T-helper 17 cell (primary cell): ENCODE measurements around the gene LRRC28. TPM values are rescaled to one million over a fixed set of nuclear protein-coding genes. Genes with fewer than 3 reads are reported as not detected.

Source experiments
- ATAC-seq: fragments of 150-1000 bp; cut with Tn5 transposase; 2 replicates; pipeline ENCODE4 v1.10.0; 2021; ENCODE audit warnings: mild to moderate bottlenecking, moderate library complexity
- DNase-seq, 3 donors: peaks; one replicate each; pipeline versions ENCODE4 v3.0.0 to v3.0.0-alpha.2; 2020 to 2021
- H3K9me3 ChIP-seq: one replicate; pipeline ENCODE4 v1.7.0; 2013; ENCODE audit warnings: low read length, mild to moderate bottlenecking; ENCODE audit not compliant: control insufficient read depth, poor library complexity, severe bottlenecking
- H3K27ac Mint-ChIP-seq: one replicate; pipeline ENCODE4 v1.8.0; 2022; ENCODE audit warnings: mild to moderate bottlenecking, moderate library complexity, mixed read lengths
- H3K27me3 Mint-ChIP-seq: one replicate; pipeline ENCODE4 v1.8.0; 2022; ENCODE audit warnings: mixed read lengths
- H3K36me3 Mint-ChIP-seq: one replicate; pipeline ENCODE4 v1.8.0; 2022; ENCODE audit warnings: low read depth, mixed read lengths
- H3K4me1 Mint-ChIP-seq: one replicate; pipeline ENCODE4 v1.8.0; 2022; ENCODE audit warnings: mild to moderate bottlenecking, mixed read lengths
- H3K4me3 Mint-ChIP-seq: one replicate; pipeline ENCODE4 v1.8.0; 2022; ENCODE audit warnings: mild to moderate bottlenecking, moderate library complexity, mixed read lengths
- total RNA-seq, 4 donors: library from RNA in 2 of 4; stranded (reverse) in 2 of 4; gene quantifications; one replicate each; pipeline ENCODE4 v1.2.3 and lab custom pipeline; 2022 to 2026

The LRRC28 gene
- total RNA-seq, 2 donors from 2014 or later = 12.6 to 15.6 TPM

- DNase-seq (no peak), ATAC-seq (no peak)
- H3K27me3 Mint-ChIP-seq = no peaks in the 10 kb centered on the region
- H3K36me3 Mint-ChIP-seq = peaks cover 4% of the 10 kb centered on the region
- H3K9me3 ChIP-seq = no peaks in the 10 kb centered on the region
- no peak overlapping the region for H3K27ac Mint-ChIP-seq
- no peak overlapping the region for H3K4me3 Mint-ChIP-seq
- no peaks in the 10 kb centered on the region for H3K4me1 Mint-ChIP-seq
Observed at GRCh38 chr15:99295840-99296239, 44.6 kb downstream of the LRRC28 start.

- DNase-seq = no peak
- Mint-ChIP-seq H3K4me1 (no peaks in the 10 kb centered on the region), H3K36me3 (peaks cover 4% of the 10 kb centered on the region), H3K27me3 (no peaks in the 10 kb centered on the region), H3K4me3 (no peak overlapping the region), H3K27ac (no peak overlapping the region)
- no peaks in the 10 kb centered on the region for H3K9me3 ChIP-seq
- ATAC-seq = no peak
Observed at GRCh38 chr15:99296386-99296785, 45.1 kb downstream of the LRRC28 start.

DNA sequence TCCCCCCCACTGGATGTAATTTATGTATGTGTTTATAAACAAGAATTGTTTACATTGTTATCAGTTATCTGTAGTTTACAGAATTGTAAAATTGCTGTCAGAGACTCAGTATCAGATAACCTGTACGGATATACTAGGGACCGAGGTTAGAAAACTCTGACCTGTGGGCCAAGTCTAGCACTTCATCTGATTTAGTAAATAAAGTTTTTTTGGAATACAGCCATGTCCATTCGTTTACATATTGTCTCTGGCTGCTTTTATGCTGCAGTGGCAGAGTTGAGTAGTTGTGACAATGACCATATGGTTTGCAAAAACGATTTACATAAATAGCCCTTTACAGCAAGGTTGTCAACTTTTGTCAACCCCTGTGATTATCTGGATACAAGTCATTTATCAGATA, 52.6 kb downstream of the LRRC28 start:
- Mint-ChIP-seq H3K4me3 (no peak overlapping the region), H3K4me1 (peaks cover 2% of the 10 kb centered on the region), H3K27me3 (no peaks in the 10 kb centered on the region), H3K36me3 (peaks cover 3% of the 10 kb centered on the region), H3K27ac (no peak overlapping the region)
- no peaks in the 10 kb centered on the region for H3K9me3 ChIP-seq
- no peak for DNase-seq
- no peak for ATAC-seq

GRCh38 chr15:99305761-99306505, 54.7 kb downstream of the LRRC28 start:
- no peaks in the 10 kb centered on the region for H3K9me3 ChIP-seq
- no peak for ATAC-seq
- no peak overlapping the region for H3K4me3 Mint-ChIP-seq
- peaks cover 3% of the 10 kb centered on the region for H3K36me3 Mint-ChIP-seq
- H3K27me3 Mint-ChIP-seq = no peaks in the 10 kb centered on the region
- H3K4me1 Mint-ChIP-seq = peaks cover 2% of the 10 kb centered on the region
- DNase-seq = no peak
- H3K27ac Mint-ChIP-seq = no peak overlapping the region

DNA sequence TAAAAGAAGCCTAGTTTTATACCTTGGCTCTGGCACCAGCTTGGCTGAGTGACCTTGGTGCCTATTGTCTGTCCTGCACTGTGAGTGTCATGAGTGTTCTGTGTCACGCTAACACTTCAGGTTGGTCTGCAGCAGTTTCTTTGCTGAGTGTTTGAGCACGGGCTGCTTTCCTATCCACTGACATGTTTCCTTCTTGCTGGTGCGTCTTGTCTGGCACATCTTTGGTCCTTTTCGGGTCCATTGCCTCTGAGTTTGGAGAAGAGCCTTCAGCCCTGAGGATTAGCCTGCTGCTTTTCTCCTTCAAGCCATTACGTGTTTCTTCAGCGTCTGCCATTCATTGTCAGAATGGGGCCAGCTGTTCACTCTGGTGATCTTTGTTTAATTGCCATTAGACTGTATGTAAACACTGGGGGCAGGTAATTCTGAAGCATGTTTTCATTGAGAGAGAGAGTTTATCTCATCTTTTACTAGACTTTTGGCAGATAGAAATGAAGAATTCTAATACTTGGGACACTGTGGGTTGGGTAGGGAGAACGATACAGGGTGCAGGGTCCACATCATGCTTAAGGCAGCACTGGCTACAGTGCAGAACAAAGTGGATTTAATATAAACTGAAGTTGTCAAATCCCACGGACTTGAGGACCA, 55.5 kb downstream of the LRRC28 start:
- peaks cover 3% of the 10 kb centered on the region for H3K36me3 Mint-ChIP-seq
- peaks cover 2% of the 10 kb centered on the region for H3K4me1 Mint-ChIP-seq
- H3K9me3 ChIP-seq = no peaks in the 10 kb centered on the region

DNA sequence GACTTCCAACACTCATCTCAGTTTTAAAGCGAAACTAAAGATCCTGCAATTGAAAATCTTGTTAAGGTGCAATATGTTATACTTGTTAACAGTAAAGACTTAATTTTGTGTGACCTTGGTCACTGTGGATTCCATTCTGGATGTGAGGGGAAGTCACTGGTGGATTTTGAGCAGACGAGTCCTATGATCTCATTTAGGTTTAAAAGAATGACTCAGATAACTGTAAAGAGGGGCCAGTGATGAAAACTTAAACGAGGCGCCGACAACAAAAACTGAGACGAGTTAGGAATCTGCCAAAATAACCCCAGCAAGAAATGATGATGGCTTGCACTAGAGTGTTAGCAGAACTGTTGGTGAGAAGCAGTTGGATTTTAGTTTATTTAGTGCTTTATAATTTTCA, 56.5 kb downstream of the LRRC28 start:
- H3K27me3 Mint-ChIP-seq = no peaks in the 10 kb centered on the region
- no peak for ATAC-seq
- peaks cover 3% of the 10 kb centered on the region for H3K36me3 Mint-ChIP-seq
- H3K4me3 Mint-ChIP-seq = no peak overlapping the region
- no peaks in the 10 kb centered on the region for H3K9me3 ChIP-seq
- no peak overlapping the region for H3K27ac Mint-ChIP-seq
- peaks cover 2% of the 10 kb centered on the region for H3K4me1 Mint-ChIP-seq
- no peak for DNase-seq

More for the DNA sequence above, 55.5 kb downstream of the LRRC28 start:
- no peak overlapping the region for H3K27ac Mint-ChIP-seq
- no peak for ATAC-seq
- no peak for DNase-seq
- no peak overlapping the region for H3K4me3 Mint-ChIP-seq
- no peaks in the 10 kb centered on the region for H3K27me3 Mint-ChIP-seq

- no peaks in the 10 kb centered on the region for H3K27me3 Mint-ChIP-seq
- ATAC-seq = no peak
- no peak overlapping the region for H3K27ac Mint-ChIP-seq
- no peaks in the 10 kb centered on the region for H3K9me3 ChIP-seq
- no peak for DNase-seq
- H3K4me3 Mint-ChIP-seq = no peak overlapping the region
- H3K36me3 Mint-ChIP-seq = peaks cover 3% of the 10 kb centered on the region
- H3K4me1 Mint-ChIP-seq = peaks cover 2% of the 10 kb centered on the region
Observed at GRCh38 chr15:99310745-99311144, 59.5 kb downstream of the LRRC28 start.

GRCh38 chr15:99312228-99312627, 60.9 kb downstream of the LRRC28 start:
- no peak for ATAC-seq
- no peak overlapping the region for H3K27ac Mint-ChIP-seq

DNA sequence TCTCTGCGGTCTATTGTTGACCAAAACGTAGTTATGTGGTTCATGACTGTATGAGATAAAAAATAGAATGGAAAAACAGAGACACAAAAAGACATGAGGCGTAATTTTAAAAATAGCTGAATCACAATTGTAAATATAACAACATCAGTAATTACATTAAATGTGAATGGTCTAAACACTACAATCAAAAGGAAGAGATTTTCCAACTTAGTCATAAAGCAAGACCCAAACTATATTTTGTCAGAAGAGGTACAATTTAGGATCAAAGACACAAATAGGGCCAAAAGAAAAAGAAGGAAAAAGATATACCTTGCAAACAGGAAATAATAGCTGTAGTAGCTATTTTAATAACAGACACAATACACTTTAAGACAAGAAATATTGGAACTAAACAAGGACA, 61.5 kb downstream of the LRRC28 start:
- no peaks in the 10 kb centered on the region for H3K9me3 ChIP-seq
- DNase-seq = no peak
- Mint-ChIP-seq H3K27me3 (no peaks in the 10 kb centered on the region), H3K4me1 (peaks cover 2% of the 10 kb centered on the region), H3K4me3 (no peak overlapping the region), H3K27ac (no peak overlapping the region), H3K36me3 (no peaks in the 10 kb centered on the region)
- no peak for ATAC-seq

More at GRCh38 chr15:99312228-99312627, 60.9 kb downstream of the LRRC28 start:
- no peak for DNase-seq
- H3K27me3 Mint-ChIP-seq = no peaks in the 10 kb centered on the region
- H3K36me3 Mint-ChIP-seq = peaks cover 3% of the 10 kb centered on the region
- H3K4me1 Mint-ChIP-seq = peaks cover 2% of the 10 kb centered on the region
- H3K4me3 Mint-ChIP-seq = no peak overlapping the region
- H3K9me3 ChIP-seq = no peaks in the 10 kb centered on the region

DNA sequence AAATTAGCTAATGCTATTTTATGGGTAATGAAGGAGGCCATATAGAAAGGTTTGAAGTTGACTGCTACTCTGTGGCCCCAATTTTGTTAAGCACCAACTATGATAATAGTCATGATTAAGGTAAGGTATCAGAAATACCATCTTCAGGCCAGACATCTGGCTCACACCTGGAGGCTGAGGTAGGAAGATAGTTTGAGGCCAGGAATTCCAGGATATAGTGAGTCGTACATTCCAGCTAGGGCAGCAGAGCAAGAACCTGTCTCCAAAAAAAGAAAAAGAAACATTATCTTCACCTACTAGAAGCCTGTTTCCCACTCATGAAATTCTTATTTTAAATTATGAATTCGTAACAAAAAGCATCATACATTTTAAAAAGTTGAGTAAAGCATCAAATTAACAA, 64.4 kb downstream of the LRRC28 start:
- Mint-ChIP-seq H3K36me3 (no peaks in the 10 kb centered on the region), H3K27me3 (no peaks in the 10 kb centered on the region), H3K4me3 (no peak overlapping the region), H3K4me1 (peaks cover 2% of the 10 kb centered on the region), H3K27ac (no peak overlapping the region)
- DNase-seq (no peak), ATAC-seq (no peak)
- no peaks in the 10 kb centered on the region for H3K9me3 ChIP-seq

- Mint-ChIP-seq H3K27ac (no peak overlapping the region), H3K4me1 (peaks cover 2% of the 10 kb centered on the region), H3K4me3 (no peak overlapping the region), H3K27me3 (no peaks in the 10 kb centered on the region), H3K36me3 (no peaks in the 10 kb centered on the region)
- no peaks in the 10 kb centered on the region for H3K9me3 ChIP-seq
- ATAC-seq (no peak), DNase-seq (no peak)
Observed at GRCh38 chr15:99320374-99321215, 69.3 kb downstream of the LRRC28 start.

- no peaks in the 10 kb centered on the region for H3K9me3 ChIP-seq
- Mint-ChIP-seq H3K4me1 (peaks cover under 1% of the 10 kb centered on the region), H3K36me3 (no peaks in the 10 kb centered on the region), H3K27ac (no peak overlapping the region), H3K4me3 (no peak overlapping the region), H3K27me3 (no peaks in the 10 kb centered on the region)
- ATAC-seq (no peak), DNase-seq (no peak)
Observed at GRCh38 chr15:99321468-99321867, 70.2 kb downstream of the LRRC28 start.

DNA sequence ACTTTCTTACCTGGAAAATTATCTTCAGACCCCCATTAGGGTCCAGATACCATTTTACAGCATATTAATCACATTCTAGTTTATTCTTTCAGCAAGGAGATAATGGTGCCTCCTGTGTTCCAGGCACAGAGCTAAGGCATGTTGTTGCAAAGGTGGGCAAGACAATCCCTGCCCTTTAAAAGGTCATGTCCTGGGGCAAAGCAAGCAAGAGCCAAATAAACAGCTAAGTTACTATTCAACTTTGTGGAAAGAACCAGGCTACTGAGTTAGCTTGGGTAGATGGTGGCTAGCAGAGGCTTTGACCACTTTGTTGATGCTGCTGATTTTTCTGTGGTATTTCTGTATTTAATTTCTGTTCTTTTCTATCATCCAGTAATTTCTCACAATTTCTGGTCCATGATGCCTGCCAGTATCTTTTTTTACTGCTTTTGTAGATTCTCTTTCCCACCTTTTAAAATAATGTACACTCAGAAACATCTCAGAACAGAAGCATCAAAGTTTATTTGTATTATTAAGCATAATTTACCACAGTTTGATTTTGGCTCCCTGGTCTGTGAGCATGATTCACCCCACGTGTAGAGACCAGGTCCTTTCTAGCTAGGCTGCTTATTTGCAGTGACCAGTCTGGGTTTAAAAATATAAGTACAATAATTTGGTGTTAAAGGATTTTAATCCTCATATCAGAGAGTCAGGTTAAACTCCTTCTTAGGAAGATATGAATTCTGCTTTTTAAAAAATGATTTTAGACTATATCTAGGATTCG, 71.5 kb downstream of the LRRC28 start:
- H3K27me3 Mint-ChIP-seq = no peaks in the 10 kb centered on the region
- H3K9me3 ChIP-seq = no peaks in the 10 kb centered on the region
- DNase-seq (no peak), ATAC-seq (no peak)
- H3K4me1 Mint-ChIP-seq = no peaks in the 10 kb centered on the region
- no peak overlapping the region for H3K4me3 Mint-ChIP-seq
- H3K27ac Mint-ChIP-seq = no peak overlapping the region
- H3K36me3 Mint-ChIP-seq = no peaks in the 10 kb centered on the region
